H4 (cell line): Measurements from ENCODE around the gene C2orf49. TPM values are rescaled to one million over a fixed set of nuclear protein-coding genes. Genes with fewer than 3 reads are reported as not detected.

Experiments
- DNase-seq: peaks from one replicate; pipeline ENCODE4 v3.0.0-alpha.2; 2015; ENCODE audit warnings: low spot score
- total RNA-seq: library from RNA; depleted of rRNA; stranded (reverse); fragments of >200 nt; shearing (Covaris generic); gene quantifications from 2 replicates; pipeline ENCODE4 v1.2.3, GENCODE V29; 2014

C2orf49 gene
- total RNA-seq, 1 experiment from 2014 or later: 18.1 TPM

GRCh38 chr2:105383432-105384166 lies 46.3 kb downstream of the C2orf49 start:
- no peak for DNase-seq

DNA sequence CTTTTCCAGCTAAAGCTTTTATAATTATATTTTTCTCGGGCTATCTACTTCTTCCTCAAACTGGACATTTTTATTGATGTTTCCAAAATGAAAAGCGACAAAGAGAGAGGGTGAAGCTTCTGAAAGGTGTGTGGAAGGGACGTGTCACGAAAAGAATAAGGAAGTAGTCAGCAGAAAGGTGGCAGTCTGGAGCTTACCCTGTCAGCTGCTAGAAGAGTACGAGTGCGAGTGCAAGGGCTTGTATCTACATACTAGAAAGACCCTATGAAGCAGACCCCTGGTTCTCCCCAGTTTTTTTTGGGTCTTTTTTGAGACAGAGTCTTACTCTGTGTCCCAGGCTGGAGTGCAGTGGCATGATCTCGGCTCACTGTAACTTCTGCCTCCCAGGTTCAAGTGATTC lies 46.9 kb downstream of the C2orf49 start:
- DNase-seq: no peak

GRCh38 chr2:105384861-105385260 lies 47.5 kb downstream of the C2orf49 start:
- DNase-seq: no peak

DNA sequence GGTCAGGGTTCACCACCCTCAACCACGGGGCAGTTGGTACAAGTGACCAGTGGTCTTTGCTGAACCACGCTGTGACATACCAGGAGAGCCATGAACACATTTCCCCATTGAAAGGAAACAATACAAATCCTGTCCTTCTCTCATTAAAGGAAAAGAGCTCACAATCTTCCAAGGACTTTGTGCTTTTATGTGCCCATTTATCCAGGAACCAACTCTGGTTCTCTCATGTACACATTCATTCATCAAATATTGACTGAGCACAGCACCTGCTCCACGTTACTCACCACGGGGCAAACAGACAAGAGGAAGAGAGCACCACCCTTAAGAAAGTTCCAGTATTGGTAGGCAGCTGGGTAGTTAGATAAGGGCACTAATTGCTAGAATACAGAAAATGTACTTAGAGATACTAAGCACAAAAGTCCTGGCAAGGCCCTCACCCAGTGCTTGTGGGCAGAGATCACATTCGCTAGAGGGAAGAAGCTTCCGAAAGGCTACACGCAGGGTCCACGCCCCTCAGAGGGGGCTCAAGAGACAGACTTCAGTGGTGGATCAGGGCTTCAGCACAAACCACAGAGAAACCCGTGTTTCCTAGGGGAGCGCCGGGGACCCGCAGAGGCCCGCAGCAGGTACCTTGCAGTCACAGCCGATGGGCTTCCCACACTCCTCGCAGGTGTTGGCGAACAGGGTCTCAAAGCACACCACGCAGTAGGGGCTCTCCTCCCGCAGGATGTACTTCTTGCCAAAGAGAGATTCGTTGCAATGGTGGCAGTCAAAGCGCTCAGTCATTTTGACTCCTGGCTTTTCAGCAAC lies 48.6 kb downstream of the C2orf49 start:
- DNase-seq: no peak

DNA sequence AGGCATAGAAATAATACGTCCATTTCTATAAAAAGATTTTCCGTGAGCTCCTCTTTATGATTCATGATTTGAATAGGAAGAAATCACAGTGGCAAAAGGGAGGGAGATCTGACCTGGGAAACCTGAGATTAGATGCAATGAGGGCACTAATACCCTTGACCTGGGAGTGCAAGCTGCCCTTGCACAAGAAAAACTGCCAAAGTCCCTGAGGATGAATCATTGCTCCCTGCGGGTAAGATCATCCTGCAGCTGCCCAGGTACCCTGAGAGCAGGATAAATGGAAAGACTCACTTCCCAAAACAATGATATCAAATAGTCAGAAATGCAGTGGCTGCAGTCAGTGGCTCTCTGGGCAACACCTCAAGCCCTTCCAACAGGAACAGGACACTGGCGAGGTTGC lies 49.9 kb downstream of the C2orf49 start:
- no peak for DNase-seq

DNA sequence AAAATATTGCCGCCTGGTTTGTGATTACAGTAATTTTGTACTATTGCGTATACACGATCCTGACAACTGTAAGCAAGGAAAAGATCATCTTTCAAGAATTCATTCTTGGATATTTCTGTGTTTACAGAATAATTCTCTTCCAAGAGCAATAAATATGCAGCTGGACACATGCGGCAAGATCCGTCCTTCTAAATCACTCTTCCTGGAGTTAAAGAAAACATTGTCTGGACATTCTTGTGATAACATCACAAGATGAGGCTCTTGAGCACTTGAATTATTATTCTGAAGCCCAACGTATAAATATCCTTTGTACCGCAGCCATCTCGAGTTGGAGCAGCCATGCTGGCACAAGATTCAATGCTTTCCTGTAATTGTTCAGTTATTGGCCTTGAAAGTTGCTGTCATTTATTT lies 51.6 kb downstream of the C2orf49 start:
- DNase-seq: peak; percentile 72

DNA sequence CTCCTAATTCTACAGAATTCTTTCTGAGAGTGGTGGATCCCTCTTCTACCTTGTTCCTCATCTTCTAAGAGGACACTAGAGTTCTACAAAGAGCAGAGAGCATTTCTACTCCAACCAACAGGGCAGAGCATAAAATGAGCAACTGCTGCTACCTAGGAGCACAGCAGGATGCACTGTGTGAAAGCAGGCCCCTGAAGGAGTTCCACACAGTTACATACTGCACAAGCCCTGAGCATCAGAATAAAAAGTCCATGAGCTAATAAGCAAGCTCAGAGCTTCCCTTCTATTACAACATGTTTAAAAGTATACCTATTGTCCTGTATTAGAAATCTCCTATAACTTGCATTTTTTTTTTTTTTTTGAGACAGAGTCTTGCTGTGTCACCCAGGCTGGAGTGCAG lies 53.1 kb downstream of the C2orf49 start:
- no peak for DNase-seq

DNA sequence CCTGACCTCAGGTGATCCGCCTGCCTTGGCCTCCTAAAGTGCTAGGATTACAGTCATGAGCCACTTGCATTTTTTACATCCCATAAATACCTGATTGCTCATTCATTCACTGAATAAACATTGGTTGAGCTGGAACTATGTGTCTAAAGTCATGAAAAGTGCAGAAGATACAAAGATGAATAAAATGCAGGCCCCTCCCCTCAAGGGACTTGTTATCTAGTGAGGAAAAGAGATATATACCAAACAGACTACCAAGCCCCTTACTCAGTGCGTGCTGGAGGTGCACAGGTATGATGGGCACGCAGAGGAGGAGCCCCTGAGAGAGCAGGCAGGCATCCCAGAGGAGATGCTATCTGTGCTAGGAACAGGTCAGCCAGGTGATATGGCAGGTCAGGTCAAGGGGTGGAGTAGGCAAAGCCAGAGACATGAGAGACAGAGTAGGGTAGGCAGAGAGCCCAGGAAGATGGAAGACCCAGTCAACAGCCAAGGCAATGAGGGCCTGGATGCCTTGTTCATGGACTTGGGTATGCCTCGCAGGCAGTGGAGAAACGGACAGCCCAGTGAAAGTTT lies 53.8 kb downstream of the C2orf49 start:
- no peak for DNase-seq

DNA sequence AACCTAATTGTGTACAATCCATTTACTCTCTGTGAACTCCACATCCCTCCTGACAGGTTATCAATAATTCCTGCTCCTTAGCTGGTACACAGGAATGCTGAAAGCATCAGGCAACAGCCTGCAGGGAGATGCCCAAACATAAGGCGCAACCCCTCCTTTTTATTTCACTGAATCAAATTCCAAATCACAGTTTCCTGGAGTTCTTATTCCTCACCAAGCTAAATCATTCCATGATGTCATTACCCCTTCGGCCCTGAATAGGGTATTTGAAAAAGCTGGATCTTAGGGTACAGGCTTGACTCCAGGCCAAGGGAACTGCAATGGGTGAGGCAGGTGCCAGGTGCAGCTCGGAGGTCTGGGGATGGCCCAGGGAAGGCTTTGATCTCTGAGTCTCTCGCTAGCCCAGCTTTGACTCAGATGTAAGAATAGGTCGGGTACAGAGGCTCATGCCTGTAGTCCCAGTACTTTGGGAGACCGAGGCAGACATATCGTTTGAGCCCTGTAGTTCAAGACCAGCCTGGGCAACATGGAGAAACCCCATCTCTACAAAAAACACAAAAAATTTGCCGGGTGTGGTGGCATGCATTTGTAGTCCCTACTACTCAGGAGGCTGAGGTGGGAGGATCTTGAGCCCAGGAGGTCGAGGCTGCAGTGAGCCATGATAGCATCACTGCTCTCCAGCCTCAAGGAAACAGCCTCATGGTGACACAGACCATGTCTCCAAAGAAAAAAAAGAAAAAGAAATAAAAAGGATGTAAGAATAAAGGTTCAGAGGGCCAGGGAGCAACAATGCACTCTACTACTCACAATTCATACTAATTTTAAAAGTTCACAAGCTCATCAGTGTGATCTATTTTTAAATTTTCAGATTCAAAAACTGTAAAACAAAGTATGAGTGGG lies 54.7 kb downstream of the C2orf49 start:
- DNase-seq: no peak

GRCh38 chr2:105393373-105394055 lies 56.2 kb downstream of the C2orf49 start:
- no peak for DNase-seq

DNA sequence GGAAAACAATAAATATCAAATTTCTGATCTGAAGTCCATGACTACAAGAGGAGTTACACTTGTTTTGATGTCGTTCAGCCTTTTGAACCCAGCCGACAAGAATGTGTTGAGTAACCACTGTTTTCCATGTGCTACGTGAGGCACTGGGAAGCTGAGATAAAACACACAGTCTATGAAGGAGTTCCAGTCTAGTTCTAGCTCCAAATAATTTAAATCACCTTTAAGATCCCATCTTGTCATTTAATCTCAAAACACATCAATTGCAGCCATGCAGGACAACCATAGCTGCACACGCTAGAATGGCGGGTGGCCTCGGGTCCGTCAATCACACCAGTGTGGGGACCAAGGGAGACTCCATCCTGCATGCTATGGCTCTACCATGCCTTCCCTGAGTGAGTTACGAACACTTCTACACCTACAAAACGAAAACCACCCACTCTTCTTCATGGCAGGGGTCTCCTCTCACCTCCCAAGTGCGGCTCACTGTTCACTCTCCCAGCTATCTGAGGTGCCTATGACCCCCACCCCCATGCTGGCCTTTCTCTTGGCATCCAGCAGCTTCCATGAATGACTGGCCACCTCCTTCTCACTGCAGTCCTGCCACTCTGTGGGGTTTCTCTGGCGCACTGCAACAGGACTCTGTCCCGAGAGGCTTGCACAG lies 57.7 kb downstream of the C2orf49 start:
- no peak for DNase-seq

DNA sequence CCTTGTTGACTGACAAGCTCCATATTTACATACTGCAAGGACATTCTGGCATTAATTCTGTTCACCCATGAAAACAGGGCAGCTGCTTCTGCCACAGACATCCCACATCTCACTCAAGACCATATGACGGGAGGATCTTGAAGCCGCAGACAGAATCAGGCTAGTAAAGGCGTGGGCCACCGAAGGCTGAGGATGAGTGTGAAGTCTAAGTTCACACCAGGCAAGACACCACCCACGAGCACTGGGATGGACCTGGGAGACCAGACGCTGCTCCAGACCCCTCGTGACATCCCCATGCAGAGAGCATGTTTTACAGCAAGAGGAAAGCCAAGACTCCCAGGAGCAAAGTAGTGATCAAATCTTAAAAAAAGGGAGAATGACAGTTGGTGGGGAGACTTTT lies 58.4 kb downstream of the C2orf49 start:
- DNase-seq: no peak

- DNase-seq: peak; percentile 93
Measured at GRCh38 chr2:105396254-105397024, 59.1 kb downstream of the C2orf49 start.

- peak; percentile 40 for DNase-seq
Measured at GRCh38 chr2:105397025-105397722, 59.8 kb downstream of the C2orf49 start.

DNA sequence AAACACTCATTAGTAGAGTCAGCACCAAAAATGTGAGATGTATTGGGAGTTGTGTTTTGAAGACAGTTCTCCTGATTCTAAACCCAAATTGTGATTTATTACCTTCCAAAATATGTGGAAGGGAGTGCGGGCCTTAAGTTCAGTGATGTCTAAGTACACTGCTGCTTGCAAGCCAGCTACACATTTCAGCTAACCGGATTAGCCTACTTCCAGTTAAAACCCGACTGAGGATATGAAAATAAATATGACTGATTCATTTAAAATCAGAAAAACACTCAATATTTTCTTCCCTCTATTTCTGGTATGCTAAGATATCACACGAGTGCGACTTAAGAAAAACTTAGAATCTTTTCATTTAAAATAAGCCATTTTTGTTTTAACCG lies 60.6 kb downstream of the C2orf49 start:
- DNase-seq: no peak

GRCh38 chr2:105398336-105399206 lies 61.2 kb downstream of the C2orf49 start, which contains the start of gene FHL2:
Gene FHL2, minus strand, starts transcription at chr2:105399051. Its CDS starts 12,535 bp downstream, at chr2:105386516.
- DNase-seq: peak; percentile 71
